GM12891 (cell line): ENCODE results near the gene GSTA5.
"Not testable (repeated sequence)": the region's sequence is repeated elsewhere in the genome, so short reads cannot be mapped to it uniquely, and the experiment has no call there.

Experiments used
- DNase-seq: peaks from one replicate; pipeline ENCODE4 v3.0.0; 2011; ENCODE audit warnings: low spot score; ENCODE audit not compliant: insufficient read length
- FAIRE-seq: peaks from 2 replicates; lab custom pipeline; 2011; peaks lifted over from hg19 to GRCh38; lab: Jason Lieb, UNC
- PAX5 ChIP-seq: IDR thresholded peaks from 2 replicates; pipeline ENCODE4 v1.6.1; 2011; ENCODE audit warnings: low read length, moderate library complexity, mild to moderate bottlenecking; ENCODE audit not compliant: insufficient read depth, severe bottlenecking
- POLR2A ChIP-seq: IDR thresholded peaks from 2 replicates; pipeline ENCODE4 v1.6.1; 2011; ENCODE audit warnings: low read depth, low read length, control low read depth
- POLR2AphosphoS5 ChIP-seq: IDR thresholded peaks from 2 replicates; pipeline ENCODE4 v1.6.1; 2011; ENCODE audit warnings: low read depth, low read length, control low read depth
- POU2F2 ChIP-seq: IDR thresholded peaks from 2 replicates; pipeline ENCODE4 v1.6.1; 2011; ENCODE audit warnings: low read depth, mild to moderate bottlenecking, control low read depth, low read length, moderate library complexity
- SPI1 ChIP-seq: IDR thresholded peaks from 2 replicates; pipeline ENCODE4 v1.6.1; 2011; ENCODE audit warnings: low read depth, low read length, control low read depth
- TAF1 ChIP-seq: IDR thresholded peaks from 2 replicates; pipeline ENCODE4 v1.6.1; 2011; ENCODE audit warnings: low read depth, low read length, control low read depth

Gene GSTA5

DNA sequence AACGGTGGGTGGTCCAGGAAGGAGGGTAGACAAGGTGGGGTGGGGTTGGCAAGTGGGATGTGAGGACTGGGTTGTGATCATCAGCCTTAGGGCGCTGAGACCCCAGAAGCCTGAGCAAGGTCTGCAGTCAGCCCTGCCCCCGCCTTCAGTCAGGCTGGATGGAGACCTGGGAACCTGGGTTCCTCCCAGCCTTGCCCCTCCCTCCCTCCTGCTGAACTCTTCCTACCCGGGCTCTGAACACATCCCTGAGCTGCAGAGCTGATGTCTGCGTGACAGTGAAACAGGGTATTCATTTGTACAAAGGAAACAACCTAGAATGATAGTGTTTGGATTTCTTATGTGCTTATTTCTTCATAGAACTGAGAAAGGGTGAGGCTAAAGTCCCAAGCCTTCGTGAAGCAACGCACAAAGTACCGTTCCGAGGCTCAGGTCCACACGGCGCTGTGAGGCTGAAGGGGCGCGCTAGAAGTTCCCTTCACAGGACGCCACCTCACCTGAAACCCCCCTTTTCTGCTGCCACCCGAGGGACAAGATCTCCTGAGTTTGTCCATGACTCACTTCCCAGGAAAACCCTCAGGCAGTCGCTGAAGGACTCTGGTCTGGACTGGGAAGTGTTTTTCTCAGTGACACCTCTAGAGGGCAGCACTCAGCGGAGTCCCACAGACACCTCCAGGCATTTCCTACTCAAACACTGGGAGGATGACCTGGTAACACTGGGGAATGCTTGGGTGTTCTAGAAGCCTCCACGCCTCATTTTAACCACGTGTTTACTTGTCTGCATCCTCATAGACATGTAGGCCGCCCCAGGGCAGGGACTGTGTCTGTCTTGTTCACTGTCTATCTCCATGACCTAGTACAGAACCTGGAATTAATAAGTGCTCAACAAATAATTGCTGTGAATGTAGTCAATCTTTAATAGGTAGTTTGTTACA lies 1.2 kb downstream of the GSTA5 start:
- peak; percentile 36 for DNase-seq
- FAIRE-seq, result peak; percentile 38

GRCh38 chr6:52834481-52834880 lies 6.1 kb downstream of the GSTA5 start:
- no peak for DNase-seq
- FAIRE-seq, result no peak
- TF ChIP-seq POLR2AphosphoS5 (no peak), SPI1 (no peak), POU2F2 (no peak), TAF1 (no peak), PAX5 (no peak), POLR2A (no peak)

More for the DNA sequence above, 1.2 kb downstream of the GSTA5 start:
- no peak for TF ChIP-seq PAX5
- no peak for TF ChIP-seq SPI1
- no peak for TF ChIP-seq POU2F2
- TF ChIP-seq POLR2AphosphoS5, result no peak
- no peak for TF ChIP-seq POLR2A
- TF ChIP-seq TAF1, result no peak

DNA sequence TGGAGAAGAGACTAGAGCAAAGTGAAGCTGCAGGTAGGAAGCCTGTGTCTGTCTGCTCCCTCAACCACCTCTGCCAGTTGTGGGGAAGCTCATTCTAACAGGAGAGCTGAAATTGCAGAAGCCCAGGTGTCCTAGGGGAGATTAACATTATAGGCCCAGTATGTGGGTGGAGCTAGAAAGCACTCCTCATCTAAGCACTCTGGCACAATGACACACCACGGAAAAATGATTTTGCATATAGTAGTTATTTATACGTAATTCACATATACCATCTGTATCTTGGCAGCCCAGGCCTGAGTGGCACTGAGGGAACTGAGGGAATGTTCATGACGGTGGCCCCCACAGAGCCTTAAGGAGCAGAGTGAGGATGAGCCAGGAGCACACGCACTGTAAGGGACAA lies 9.7 kb downstream of the GSTA5 start:
- not testable (repeated sequence) for FAIRE-seq, DNase-seq

- no peak for FAIRE-seq
- DNase-seq, result no peak
- TF ChIP-seq POLR2AphosphoS5 (no peak), POLR2A (no peak), TAF1 (no peak), SPI1 (no peak), POU2F2 (no peak), PAX5 (no peak)
These were observed 11.4 kb downstream of the GSTA5 start for GRCh38 chr6:52829046-52829817.

DNA sequence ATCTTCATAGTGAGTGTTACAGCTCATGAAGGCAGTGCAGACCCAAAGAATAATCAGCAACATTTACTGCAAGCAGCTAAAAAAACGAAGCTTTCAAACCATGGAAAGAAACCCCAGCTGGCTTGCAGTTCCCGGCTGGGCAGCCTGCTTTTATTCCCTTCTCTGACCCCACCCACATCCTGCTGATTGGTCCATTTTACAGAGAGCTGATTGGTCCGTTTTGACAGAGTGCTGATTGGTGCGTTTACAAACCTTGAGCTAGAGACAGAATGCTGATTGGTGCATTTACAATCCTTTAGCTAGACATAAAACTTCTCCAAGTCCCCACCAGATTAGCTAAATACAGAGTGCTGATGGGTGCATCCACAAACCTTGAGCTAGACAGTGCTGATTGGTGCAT lies 12.0 kb downstream of the GSTA5 start:
- not testable (repeated sequence) for FAIRE-seq, DNase-seq

GRCh38 chr6:52827073-52827783 lies 13.4 kb downstream of the GSTA5 start:
- FAIRE-seq, DNase-seq: not testable (repeated sequence)

DNA sequence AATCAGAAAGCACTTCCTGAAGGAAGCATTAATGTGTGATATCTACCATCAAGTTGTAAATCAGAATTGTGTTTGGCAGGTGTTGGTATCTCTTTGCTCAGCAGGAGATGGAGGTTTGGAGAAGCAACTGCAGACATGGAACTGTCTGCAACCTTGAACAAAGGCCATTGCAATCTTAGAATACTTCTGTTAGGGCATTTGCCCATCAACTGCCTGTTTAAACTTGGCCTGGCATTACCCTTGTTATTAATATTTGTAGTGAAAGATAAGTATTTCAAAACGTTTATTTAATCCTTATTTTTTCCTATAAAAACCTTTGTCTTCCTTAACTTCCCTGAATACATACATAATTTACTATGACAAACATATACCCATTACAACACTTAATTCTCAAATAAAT lies 14.1 kb downstream of the GSTA5 start:
- no peak for TF ChIP-seq TAF1
- no peak for TF ChIP-seq POU2F2
- TF ChIP-seq SPI1, result no peak
- DNase-seq (no peak), FAIRE-seq (no peak)

GRCh38 chr6:52825900-52826459 lies 14.6 kb downstream of the GSTA5 start:
- FAIRE-seq, DNase-seq: not testable (repeated sequence)

GRCh38 chr6:52825270-52825793 lies 15.3 kb downstream of the GSTA5 start:
- not testable (repeated sequence) for DNase-seq, FAIRE-seq

DNA sequence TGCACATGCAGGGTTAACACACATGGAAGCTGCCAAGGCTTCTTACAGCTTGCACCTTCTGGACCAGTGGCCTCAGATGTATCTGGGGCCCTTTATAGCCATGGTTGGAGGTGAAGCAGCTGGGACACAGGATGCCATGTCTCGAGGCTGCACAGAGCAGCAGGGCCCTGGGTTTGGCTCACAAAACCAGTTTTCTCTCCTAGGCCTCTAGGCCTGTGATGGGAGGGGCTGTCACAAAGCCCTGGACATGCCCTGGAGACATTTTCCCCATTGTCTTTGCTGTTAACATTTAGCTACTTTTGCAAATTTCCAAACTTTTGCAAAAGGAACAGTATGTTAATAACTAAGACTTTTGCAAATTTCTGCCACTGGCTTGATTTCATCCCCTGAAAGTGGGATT lies 18.8 kb downstream of the GSTA5 start:
- TF ChIP-seq POLR2AphosphoS5, result no peak
- no peak for TF ChIP-seq SPI1
- TF ChIP-seq PAX5, result no peak
- no peak for TF ChIP-seq TAF1
- no peak for TF ChIP-seq POU2F2
- TF ChIP-seq POLR2A, result no peak
- FAIRE-seq (no peak), DNase-seq (no peak)
